GF-D8 (cell line): ENCODE measurements around the gene CALHM3.

Experiments
- DNase-seq: peaks from one replicate; lab custom pipeline; 2025; lab: John Stamatoyannopoulos, UW

The CALHM3 gene

DNA sequence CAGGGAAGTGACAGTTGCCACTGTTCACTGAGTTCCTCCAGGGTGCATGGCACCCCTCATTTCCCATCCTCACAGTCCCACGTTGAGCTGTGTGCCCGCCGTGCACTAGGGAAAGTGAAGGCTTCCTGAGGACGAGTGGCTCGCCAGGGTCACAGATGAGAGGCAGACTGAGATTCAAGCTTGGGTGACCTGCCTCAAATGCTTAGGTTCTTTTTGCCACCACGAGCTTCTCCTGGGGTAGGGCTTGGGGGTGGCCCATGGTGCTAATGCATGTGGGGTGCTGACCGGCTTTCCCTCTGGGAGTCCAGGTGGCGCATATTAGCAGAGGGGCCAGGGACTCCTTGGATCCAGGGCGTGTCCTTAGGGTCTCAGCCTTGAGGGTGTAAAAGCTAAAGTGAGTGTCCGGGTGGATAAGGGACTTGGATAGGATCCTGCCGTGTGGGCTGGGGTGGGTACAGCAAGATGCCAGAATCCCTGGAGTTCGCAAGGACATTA is 28.8 kb downstream of the CALHM3 start:
- DNase-seq = no peak

DNA sequence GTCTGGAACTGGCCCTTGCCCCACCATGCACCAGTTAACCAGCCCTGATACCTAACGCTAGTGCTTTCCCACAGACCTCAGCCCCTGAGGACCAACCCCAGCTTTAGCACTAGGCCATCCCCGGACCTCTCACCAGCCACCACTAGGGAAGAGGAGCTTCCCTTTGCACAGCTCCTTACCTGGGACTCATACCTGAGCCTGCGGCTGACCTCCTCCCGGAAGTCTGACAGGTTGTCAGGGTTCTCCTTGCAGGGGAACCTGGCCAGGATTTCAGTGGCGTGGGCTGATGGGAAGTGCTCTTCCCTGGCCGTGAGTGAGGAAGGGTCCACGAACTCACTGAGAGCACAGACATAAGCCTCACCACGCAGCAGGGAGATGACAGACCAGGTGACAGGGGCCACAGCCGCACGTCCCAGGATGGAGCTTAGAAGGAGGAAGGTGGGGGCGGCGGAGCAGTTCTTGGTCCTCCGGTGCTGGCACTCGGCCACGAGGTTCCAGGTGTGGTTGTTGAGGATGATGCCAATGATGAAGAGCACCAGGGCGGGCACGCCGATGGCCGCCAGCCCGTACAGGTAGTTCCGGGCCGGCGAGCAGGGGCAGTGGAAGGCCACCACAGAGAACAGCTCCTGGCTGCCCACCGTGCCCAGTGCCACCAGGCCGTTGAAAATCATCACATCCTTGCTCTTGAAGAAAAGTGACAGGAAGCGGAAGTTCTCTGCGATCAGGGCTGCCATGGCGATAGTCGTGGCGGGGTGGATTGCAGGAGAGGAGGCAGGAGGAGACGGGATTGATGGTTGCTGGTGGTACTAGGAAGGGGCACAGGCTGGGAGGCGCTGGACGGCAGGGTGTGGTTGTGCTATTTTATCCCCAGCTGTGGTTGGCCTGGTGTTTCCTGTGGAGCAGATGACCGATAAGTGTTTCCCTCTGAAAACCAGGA is 29.6 kb downstream of the CALHM3 start:
- no peak for DNase-seq

DNA sequence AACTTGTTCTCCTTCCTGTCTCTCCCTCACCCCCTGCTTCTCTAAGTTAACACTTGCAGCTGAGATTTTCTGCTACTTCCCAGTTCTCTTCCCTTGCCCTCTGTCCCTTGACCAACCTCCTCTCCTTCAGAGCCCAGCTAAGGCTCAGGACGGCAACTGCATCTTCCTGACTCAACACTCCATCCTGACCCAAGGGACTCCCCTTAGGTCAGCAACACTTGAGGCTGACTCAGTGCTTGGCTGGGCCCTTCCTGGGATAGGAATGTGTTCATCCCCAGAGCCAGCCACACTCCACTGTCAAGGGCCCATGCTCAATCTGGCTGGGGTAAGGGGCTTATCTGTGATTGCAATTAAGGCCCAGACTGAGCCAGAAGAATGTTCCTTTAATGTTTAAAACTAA is 30.3 kb downstream of the CALHM3 start:
- DNase-seq = no peak

DNA sequence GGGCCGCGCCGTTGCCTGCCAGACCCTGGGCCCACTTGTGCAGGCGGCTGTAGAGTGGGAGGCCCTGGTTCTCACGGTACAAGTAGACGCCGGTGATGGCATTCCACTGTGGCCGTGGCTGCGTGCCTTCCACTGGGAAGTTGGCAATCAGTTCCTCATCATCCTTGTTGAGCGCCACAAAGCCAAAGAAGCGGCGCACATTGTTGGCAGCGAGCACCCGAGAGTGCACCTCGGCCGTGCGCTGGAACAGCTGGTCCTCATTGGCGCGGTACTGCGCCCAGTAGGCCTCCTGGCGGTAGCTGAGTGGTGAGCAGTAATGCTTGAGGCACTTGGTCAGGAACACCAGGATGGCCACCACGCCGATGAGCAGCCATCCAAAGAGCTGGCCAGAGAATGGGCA is 31.9 kb downstream of the CALHM3 start:
- DNase-seq = no peak

DNA sequence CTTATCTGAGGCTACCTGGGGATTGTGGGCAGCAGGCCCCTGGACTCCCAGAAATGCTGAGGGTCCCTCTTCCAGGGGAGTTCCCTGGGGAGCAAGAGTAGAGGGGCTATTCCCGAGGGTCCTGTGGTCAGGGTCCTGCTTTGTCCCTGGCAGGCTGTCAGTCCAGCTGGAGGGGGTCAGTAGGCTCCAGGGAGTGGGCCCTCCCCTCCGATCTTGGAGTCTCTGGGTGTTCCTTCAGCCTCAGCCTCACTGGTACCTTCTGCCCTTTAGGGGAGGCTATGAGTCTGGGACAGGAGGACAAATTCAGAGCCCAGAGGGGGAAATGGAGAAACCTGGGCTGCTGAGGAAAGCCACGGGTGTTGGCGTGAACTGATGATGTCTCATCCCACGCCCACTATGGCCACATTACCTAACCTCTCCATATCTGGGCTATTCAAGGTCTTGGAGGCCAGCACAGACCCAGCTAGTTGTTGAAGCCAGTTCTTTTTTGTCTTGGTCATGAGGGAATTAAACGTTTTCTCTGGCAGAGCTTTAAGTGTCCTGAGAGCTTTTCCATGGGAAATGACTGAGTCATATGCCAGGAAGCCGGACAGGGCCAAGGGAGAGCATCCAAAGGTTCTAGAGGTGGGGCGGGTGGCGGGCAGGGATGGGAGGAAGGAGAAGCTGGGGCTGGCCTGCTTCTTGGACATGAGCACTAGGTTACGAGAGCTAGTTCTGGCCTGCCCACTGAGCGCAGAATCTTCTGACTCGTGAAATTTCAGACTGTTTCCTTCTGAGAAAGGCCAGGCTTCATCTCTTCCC is 33.1 kb downstream of the CALHM3 start:
- DNase-seq = no peak

DNA sequence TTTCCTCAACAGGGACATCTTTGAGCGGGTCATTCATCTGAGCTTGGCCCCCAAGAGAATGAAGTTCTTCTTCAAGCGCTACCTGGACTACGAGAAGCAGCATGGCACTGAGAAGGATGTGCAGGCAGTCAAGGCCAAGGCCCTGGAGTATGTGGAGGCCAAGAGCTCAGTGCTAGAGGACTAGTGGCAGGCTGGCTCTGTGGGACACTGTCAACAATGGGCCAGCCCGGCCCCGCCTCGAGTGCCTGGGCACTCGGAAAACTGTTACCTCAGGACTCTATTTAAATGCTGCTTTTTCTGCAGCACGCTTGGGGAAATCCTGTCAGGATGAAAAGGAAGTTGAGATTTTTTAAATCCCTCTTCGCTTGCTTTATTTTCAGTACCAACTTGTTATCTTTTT is 33.7 kb downstream of the CALHM3 start:
- DNase-seq = no peak

DNA sequence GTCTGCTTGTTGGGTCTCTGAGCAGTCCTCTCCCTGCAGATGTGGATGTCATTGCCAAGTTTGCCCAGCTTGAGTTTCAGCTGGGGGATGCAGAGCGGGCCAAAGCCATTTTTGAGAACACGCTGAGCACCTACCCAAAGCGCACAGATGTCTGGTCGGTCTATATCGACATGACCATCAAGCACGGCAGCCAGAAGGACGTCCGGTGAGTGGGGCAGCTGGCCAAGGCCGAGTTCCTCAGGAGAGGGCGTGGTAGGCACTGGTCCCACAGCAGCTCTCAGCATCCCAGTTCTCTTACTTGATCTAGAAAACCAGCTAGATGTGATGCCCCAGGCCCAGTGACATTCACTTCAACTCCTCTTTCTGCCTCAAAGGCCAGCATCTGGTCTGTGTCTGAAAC is 34.6 kb downstream of the CALHM3 start:
- no peak for DNase-seq

DNA sequence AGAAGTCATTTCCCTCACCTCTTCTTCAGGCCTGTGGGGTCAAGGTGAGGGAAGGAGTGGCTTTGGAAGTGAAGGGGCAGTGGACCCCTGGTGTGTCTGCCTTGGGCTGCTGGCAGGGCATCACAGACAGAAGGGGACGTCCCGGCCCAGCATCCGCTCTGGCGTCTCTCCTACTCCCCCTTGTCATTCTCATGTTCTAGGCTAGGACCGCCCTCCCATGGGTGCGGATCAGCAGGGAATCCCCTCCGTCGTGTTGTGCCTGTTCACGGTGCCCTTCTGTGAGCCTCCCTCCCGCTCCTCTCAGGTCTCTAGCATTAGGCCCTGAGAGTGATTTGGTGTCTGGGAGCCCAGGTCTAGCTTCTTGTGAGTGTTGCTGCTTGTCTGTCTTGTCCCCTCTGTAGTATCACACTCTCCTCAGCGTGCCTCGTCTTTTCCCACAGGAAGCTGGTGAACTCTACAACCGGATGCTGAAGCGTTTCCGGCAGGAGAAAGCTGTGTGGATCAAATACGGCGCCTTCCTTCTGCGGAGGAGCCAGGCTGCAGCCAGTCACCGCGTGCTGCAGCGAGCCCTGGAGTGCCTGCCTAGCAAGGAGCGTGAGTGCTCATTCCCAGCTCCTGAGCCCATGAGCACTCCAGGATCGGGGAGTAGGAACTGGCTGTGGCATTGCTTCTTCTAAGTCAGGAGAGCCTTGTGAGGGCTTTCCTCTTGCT is 35.4 kb downstream of the CALHM3 start:
- no peak for DNase-seq

DNA sequence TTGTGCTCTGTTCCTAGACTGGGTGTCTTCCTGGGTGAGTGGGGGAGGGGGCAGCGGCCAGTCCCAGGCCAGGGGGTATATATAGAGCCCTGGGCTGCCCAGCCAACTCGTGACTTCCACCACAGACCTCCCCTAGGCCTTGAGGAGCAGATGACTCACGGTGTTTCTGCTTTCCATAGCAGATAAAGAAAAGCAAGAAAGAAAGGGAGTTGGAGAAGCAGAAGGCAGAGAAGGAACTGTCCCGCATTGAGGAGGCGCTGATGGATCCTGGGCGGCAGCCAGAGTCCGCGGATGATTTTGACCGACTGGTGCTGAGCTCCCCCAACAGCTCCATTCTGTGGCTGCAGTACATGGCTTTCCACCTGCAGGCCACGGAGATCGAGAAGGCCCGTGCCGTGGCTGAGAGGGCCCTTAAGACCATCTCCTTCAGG is 37.0 kb downstream of the CALHM3 start:
- no peak for DNase-seq

DNA sequence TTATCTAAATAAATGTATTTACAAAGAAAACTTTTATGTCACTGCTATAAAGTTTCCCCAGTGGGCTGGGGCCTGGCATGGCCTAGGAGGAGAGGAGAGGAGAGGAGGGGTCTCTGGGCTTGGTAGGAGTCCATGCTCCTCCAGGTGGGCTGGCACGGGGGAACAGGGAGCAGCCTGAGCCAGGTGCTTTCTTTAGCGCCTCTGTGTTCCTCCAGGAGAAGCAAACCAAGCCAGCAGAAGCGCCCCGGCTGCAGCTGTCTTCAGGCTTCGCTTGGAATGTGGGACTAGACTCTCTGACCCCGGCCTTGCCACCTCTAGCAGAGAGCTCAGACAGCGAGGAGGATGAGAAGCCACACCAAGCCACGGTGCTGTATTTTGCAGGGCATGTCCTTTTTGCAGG is 37.4 kb downstream of the CALHM3 start:
- DNase-seq = no peak

DNA sequence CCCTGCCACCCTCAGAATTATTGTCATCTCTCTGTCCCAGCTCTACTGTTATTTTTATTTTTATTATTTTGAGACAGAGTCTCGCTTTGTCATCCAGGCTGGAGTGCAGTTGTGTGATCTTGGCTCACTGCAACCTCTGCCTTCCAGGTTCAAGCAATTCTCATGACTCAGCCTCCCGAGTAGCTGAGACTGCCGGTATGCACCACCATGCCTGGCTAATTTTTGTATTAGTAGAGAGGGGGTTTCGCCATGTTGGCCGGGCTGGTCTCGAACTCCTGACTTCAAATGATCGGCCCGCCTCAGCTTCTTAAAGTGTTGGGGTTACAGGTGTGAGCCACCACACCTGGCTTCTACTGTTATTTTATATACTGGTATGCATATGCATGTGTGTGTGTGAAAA is 37.8 kb downstream of the CALHM3 start:
- DNase-seq = no peak

DNA sequence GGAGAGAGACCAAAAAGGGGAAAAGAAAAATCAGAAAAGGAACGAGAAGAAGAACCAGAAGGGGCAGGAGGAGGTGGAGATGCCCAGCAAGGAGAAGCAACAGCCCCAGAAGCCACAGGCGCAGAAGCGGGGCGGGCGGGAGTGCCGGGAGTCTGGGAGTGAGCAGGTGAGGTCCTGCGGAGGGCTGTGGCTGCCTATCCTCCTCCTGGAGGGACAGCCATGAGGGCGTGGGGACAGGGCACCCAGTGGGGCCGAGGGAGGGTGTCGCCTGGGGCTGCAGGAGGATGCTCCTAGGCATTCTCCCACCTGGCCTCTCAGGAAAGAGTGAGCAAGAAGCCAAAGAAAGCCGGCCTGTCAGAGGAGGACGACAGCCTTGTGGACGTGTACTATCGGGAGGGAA is 38.6 kb downstream of the CALHM3 start:
- DNase-seq = no peak

DNA sequence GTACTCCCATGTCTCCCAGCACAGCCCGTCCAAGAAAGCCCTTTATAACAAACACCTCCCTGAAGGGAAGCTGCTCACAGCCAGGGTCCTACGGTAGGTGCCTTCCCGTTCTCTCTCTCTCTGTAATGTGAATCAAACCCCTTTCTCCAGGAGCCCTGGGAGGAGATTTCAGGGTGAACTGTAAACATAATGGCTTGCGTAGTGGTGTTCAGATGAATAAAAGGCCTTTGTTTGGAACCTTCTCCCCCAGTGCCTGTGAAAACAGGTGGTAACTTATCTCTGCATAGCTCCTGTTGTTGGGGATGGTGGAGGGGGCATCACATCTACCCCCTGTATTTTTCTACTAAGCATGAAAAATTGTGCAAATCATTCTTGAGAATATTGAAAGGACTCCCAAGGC is 39.3 kb downstream of the CALHM3 start:
- DNase-seq = no peak

DNA sequence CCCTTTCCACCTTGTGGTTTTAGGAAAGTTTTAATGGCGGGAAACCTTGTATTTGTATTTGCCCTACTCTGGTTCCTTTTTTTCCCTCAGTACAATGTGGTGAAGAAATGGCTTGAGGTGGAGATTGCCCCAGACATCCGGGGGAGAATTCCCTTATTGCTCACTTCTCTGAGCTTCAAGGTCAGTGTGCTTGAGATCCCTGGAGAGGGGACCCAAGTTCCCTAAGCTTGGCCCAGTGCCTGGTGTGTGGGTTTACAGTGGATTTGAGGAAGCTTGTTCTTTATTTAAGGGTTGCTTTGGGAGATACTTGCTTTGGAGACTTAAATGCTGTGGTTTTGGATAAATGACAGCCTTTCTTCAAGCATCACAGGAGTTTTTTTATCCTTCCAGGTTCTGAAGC is 45.2 kb downstream of the CALHM3 start:
- peak; percentile 67 for DNase-seq

DNA sequence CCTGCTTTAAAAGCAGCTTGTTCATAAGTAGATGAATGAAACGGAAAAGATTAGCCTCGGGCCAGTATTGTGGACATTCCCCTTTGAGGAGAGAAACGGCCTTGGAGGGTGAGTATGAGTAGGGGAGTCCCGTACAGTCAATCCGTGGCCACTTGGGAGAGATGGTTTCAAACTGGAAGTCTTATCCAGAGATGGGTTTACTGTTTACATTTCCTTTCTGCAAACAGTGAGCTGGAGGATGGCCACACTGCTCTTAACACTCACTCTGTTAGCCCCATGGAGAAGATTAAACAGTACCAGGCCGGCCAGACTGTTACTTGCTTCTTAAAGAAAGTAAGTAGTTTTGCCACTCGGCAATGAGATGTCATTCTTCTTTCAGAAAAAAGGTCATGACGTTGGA is 47.1 kb downstream of the CALHM3 start:
- no peak for DNase-seq

DNA sequence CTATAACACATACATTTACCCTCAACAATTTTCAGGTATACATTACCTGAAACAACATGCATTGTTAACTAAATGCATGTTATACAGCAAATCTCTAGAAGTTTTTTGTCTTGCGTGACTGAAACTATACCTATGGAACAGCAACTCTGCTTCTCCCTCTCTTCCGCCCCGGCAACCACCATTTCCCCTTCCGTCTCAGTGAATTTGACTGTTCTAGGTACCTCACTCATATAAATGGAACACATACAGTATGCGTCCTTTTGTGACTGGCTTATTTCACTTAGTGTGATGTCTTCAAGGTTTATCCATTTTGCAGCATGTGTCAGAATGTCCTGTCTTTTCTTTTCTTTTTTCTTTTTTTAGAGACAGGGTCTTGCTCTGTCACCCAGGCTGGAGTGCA is 49.4 kb downstream of the CALHM3 start:
- DNase-seq = no peak

DNA sequence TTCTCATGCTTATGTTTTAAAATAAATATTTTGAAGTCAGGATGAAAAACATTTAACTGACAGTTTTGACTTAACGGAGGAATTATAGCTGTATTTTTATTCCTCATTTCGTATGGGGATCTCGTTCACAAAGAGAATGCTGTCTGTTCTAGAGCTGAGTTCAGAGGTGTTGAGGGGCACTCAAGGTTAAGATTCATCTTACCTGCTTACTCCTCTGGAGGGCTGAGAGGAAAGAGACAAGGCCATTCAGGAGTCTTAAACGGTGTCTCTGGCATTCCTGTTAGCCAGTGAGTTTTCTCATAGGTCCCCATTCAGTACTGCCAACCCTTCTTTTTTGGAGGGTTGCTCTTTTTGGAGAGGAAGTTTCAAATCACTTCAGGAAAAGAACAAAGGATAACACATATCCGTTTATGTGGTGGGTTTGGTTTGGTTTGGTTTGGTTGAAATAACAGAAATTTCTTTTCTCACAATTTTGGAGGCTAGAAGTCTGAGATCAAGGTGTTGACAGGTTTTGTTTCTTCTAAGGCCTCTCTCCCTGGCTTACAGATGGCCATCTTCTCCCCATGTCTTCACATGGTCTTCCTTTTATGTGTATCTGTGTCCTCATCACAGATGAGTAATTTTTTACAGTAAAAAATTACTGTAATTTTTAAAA is 49.9 kb downstream of the CALHM3 start:
- no peak for DNase-seq

DNA sequence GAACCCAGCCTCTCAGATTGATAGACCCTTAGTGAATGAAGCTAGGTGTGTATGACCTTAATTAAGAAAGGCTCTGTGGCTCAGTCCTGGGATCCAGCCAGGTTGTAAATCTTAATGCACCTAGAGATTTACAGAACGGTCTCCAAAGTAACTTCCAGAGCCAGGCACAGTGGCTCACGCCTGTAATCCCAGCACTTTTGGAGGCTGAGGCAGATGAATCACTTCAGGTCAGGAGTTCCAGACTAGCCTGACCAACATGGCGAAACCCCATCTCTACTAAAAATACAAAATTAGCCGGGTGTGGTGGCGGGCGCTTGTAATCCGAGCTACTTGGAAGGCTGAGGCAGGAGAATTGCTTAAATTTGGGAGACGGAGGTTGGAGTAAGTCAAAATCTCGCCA is 51.2 kb downstream of the CALHM3 start:
- DNase-seq = no peak

DNA sequence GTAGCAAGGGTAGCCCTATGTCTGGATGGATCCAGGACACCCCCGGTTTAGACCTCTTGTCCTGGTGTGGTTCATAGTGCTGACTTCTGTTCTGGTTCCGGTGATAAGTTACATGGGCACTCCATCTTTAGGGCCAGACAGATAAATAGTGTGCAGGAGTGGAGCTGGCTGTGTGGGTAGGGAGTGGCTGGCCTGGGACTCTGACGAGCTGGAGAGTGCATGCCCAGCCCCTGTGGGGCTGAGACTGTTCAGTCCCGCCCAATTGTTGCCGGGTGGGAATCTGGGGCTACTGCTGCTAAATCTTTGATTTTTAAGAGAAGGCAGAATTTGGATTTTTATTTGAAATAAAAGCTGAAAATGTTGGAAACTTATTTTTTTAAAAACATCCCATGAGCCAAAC is 55.3 kb downstream of the CALHM3 start:
- DNase-seq = no peak
